ENCODE measurements around the gene RND1. TPM values are rescaled to one million over a fixed set of nuclear protein-coding genes. Genes with fewer than 3 reads are reported as not detected.
"Not testable (repeated sequence)": the region's sequence is repeated elsewhere in the genome, so short reads cannot be mapped to it uniquely, and the experiment has no call there.

Gene RND1
- total RNA-seq (1 to 10 TPM in 1 of 4 donors, under 1 TPM in 1, not detected in 2; 0.36 to 5.2 TPM), polyA plus RNA-seq (10 to 100 TPM in 1 of 3 donors, 1 to 10 TPM in 2; 2.4 to 16.2 (median 8.0) TPM)

- Histone ChIP-seq H3K36me3 (no peaks in the 10 kb centered on the region), H3K4me3 (peak within 1 kb of the TSS; percentile 37 to 64 (median 54)), H3K27ac (peak within 1 kb of the TSS; percentile 4 to 48 (median 28)), H3K9me3 (no peaks in the 10 kb centered on the region), H3K27me3 (peaks cover 0 to 32% (median 0%) of the 10 kb centered on the region in 3 donors), H3K4me1 (peaks cover 0 to 9% (median 6%) of the 10 kb centered on the region in 4 donors)
- peak; percentile 90 to 96 for TF ChIP-seq POLR2A (IDR thresholded peaks at IDR 0.05)
- TF ChIP-seq, protein P1, sequence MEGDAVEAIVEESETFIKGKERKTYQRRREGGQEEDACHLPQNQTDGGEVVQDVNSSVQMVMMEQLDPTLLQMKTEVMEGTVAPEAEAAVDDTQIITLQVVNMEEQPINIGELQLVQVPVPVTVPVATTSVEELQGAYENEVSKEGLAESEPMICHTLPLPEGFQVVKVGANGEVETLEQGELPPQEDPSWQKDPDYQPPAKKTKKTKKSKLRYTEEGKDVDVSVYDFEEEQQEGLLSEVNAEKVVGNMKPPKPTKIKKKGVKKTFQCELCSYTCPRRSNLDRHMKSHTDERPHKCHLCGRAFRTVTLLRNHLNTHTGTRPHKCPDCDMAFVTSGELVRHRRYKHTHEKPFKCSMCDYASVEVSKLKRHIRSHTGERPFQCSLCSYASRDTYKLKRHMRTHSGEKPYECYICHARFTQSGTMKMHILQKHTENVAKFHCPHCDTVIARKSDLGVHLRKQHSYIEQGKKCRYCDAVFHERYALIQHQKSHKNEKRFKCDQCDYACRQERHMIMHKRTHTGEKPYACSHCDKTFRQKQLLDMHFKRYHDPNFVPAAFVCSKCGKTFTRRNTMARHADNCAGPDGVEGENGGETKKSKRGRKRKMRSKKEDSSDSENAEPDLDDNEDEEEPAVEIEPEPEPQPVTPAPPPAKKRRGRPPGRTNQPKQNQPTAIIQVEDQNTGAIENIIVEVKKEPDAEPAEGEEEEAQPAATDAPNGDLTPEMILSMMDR (IDR thresholded peaks at IDR 0.05) = no peak
- no peak for TF ChIP-seq EP300 (IDR thresholded peaks at IDR 0.05)
- TF ChIP-seq POLR2AphosphoS5 (IDR thresholded peaks at IDR 0.05) = peak; percentile 93 to 99 (median 94)
- WGBS, 2 donors = 3% methylated on average over 32 of the region's 32 CpGs
- intact Hi-C loops (cut with DNase I) = no loop called here
- peak; percentile 97 for DNase-seq
Measured at GRCh38 chr12:48865281-48866051, at the start of gene RND1. TSS of gene RND1 (minus strand) at chr12:48865870. CDS start at chr12:48865767, 103 bp downstream.

DNA sequence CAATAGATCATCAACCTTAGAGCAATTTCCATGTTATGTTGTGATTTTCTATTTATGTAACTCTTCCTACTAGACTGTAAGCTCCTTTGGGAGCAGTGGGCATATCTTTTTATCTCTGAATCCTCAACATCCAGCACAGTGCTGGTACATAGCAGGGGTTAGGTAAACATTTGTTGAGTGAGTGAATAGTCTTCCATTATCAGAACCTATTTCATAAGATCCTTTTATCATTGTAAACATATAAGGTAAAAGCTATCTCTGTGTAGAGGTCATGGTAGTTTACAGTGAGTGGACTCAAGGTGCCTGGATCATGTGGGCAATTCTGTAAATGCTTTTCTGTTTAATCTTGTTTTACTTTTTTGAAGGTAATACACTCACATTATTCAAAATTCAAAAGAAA, 44.5 kb upstream of the RND1 start:
- no peak for TF ChIP-seq EP300 (IDR thresholded peaks at IDR 0.05)
- TF ChIP-seq POLR2AphosphoS5 (IDR thresholded peaks at IDR 0.05) = no peak
- no peak for TF ChIP-seq POLR2A (IDR thresholded peaks at IDR 0.05)
- TF ChIP-seq, protein P1 (IDR thresholded peaks at IDR 0.05) = no peak
- no peak overlapping the region for H3K27ac ChIP-seq
- H3K4me3 ChIP-seq = no peak overlapping the region
- DNase-seq = no peak
- no peaks in the 10 kb centered on the region for H3K4me1 ChIP-seq
- no peaks in the 10 kb centered on the region for H3K36me3 ChIP-seq
- intact Hi-C loops (cut with DNase I) = no loop called here
- H3K9me3 ChIP-seq = no peaks in the 10 kb centered on the region
- H3K27me3 ChIP-seq = no peaks in the 10 kb centered on the region

GRCh38 chr12:48909698-48910097, 44.0 kb upstream of the RND1 start:
- DNase-seq; H3K36me3 ChIP-seq; H3K4me1 ChIP-seq; H3K9me3 ChIP-seq; H3K4me3 ChIP-seq; intact Hi-C loops (cut with DNase I); H3K27ac ChIP-seq; H3K27me3 ChIP-seq: not testable (repeated sequence)
- WGBS, 2 donors = 85 to 88% methylated on average over 11 of the region's 11 CpGs

- TF ChIP-seq POLR2AphosphoS5 (IDR thresholded peaks at IDR 0.05) (no peak), POLR2A (IDR thresholded peaks at IDR 0.05) (no peak), EP300 (IDR thresholded peaks at IDR 0.05) (no peak)
- TF ChIP-seq, protein P1 (IDR thresholded peaks at IDR 0.05) = no peak
- WGBS, 2 donors = 31 to 55% methylated on average over 3 of the region's 3 CpGs
- DNase-seq = no peak
- Histone ChIP-seq H3K9me3 (no peaks in the 10 kb centered on the region), H3K36me3 (no peaks in the 10 kb centered on the region), H3K4me1 (peaks cover 0 to 8% (median 2%) of the 10 kb centered on the region in 4 donors), H3K4me3 (no peak overlapping the region), H3K27me3 (no peaks in the 10 kb centered on the region), H3K27ac (no peak overlapping the region)
- intact Hi-C loops (cut with DNase I) = no loop called here
Measured at GRCh38 chr12:48907245-48907644, 41.6 kb upstream of the RND1 start.

GRCh38 chr12:48903982-48904411, 38.3 kb upstream of the RND1 start:
- intact Hi-C loops (cut with DNase I) = loop anchor here (5.0 kb wide), 1 partner anchor 33 kb away; no protein-coding TSS in a partner anchor
- Histone ChIP-seq H3K9me3 (no peaks in the 10 kb centered on the region), H3K27me3 (no peaks in the 10 kb centered on the region), H3K4me1 (peaks cover 0 to 8% (median 2%) of the 10 kb centered on the region in 4 donors), H3K4me3 (peak overlapping the region; percentile 5 to 43 (median 38)), H3K36me3 (no peaks in the 10 kb centered on the region), H3K27ac (no peak overlapping the region)
- TF ChIP-seq, protein P1 (IDR thresholded peaks at IDR 0.05) = peak in 1 of 4 experiments; percentile 55
- no peak for TF ChIP-seq POLR2AphosphoS5 (IDR thresholded peaks at IDR 0.05)
- no peak for TF ChIP-seq EP300 (IDR thresholded peaks at IDR 0.05)
- WGBS, 2 donors = 1 to 5% methylated on average over 19 of the region's 19 CpGs
- peak; percentile 84 for DNase-seq
